ENCODE data around the gene SCN3B.
A peak's percentile ranks its signal among the peaks of the same experiment; 100 is the strongest.

SCN3B gene, protein sequence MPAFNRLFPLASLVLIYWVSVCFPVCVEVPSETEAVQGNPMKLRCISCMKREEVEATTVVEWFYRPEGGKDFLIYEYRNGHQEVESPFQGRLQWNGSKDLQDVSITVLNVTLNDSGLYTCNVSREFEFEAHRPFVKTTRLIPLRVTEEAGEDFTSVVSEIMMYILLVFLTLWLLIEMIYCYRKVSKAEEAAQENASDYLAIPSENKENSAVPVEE

DNA sequence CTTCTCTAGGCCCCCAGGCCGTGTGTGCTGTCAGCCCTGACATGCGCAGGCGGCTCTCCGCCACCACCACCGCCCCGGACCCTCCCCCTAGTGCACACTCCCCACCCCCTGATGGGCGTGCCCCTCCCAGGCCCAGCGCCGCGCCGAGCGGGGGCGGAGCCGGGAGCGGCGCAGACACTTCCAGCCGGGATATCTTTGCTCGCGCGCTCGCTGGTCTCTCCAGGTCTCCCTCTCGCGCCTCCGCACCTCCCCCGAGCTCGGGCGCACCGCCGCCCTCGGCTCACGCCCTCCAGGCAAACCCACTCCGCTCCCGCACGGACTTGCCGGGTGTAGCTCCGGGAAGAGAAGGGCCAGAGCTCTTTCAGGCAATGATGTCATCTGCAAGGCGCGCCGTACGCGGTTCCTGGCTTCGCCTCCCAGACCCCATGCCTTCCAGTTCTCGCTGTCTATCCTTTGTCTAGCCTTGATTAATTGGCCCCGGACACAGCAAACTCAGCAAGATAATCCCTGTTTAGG lies at the start of gene SCN3B:
SCN3B (minus strand) TSS at position 59 of the 516 bp plus-strand sequence. CDS start 823 bp downstream, outside the sequence.
- DNase-seq (ENCODE audit: low spot score), result no peak

DNA sequence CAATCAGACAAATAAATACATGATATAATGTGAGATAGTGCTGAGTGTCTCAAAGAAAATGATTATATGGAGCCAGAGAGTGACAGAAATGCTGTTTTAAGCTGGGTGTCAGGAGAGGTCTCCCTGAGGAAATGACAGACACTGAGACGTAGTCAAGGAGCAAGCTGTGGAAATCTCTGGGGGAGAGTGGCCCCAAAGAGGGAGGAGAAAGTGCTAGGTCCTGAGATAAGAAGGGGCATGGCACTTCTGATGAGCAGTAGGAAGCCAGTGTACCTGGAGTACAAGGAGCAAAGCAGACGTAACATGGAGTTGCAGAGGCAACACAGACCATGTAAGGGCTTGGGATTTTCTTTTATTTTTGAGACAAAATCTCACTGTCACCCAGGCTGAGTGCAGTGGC lies 48.3 kb upstream of the SCN3B start:
- DNase-seq (ENCODE audit: low spot score), result no peak

DNA sequence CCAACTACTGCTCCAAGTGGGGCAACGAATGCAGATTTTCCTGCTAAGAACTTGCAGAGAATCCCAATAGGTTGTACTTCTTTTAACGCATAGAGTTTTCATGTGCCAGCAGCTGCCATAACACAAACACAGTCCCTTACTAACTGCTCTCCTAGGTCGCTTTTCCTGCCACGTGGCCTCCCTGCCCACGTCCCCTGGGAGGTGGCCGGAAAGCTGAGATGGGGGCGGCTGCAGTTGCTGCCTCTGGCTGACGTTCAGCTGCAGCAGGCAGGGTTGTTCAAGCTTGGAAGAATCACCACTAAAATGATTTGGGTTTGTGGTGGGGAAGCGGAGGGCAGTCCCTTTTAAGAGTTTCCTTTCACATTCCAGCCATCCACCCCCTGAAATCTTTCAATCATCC lies 47.7 kb upstream of the SCN3B start:
- no peak for DNase-seq (ENCODE audit: low spot score)

DNA sequence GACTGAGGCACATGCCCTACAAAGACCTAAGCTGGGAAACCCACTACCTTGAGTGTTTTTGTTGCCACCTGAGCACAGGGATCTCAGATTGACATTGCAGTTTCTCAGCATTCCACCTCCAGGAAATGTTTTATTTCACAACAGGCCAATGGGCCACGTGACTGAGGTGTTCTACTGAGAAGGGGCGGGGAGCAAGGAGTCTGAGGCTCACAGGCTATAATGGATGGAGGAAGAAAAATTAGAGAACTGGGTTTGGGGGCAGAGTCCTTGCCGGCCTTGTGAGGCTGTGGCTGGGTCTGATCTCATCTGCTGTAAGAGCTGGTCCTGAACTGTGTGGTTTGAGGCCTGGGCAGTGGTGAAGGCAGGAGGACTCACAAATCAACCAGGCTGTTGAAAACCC lies 46.3 kb upstream of the SCN3B start:
- no peak for DNase-seq (ENCODE audit: low spot score)

- DNase-seq (ENCODE audit: low spot score), result no peak
These were observed 44.2 kb upstream of the SCN3B start for GRCh38 chr11:123698546-123699127.

GRCh38 chr11:123696183-123696582 lies 41.8 kb upstream of the SCN3B start:
- DNase-seq (ENCODE audit: low spot score), result no peak

DNA sequence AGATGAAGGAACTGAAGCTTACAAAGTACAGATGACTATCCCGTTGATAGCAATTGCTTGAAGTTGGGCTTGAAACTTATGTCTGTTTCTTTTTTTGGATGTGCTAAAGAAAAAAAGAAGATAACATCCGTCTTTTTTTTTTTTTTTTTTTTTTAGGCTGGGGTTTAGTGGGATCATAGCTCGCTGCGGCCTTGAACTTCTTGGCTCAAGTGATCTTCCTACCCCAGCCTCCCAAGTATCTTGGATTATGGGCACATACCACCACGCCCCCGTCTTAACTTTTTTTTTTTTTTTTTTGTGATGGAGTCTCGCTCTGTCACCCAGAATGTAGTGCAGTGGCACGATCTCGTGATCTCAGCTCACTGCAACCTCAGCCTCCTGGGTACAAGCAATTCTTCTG lies 40.8 kb upstream of the SCN3B start:
- DNase-seq (ENCODE audit: low spot score), result no peak

DNA sequence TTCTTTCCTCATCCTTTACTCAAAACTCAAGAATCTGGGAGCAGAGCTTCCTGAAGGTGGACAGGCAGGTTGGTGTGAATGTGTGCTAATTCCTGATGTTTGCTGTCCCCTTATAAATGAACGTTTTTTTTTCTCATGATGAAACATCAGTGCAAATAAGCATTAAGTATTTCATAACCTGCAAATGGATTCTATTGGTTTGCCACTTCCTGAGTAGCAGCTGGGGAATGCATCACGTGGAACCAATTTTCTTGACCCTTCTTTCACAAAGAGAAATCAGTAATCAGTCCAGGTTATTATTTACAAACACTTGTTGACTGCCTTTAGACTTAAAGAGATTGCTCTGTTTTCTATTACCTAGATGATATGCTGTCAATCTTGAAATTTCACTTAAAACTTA lies 40.1 kb upstream of the SCN3B start:
- DNase-seq (ENCODE audit: low spot score), result no peak

DNA sequence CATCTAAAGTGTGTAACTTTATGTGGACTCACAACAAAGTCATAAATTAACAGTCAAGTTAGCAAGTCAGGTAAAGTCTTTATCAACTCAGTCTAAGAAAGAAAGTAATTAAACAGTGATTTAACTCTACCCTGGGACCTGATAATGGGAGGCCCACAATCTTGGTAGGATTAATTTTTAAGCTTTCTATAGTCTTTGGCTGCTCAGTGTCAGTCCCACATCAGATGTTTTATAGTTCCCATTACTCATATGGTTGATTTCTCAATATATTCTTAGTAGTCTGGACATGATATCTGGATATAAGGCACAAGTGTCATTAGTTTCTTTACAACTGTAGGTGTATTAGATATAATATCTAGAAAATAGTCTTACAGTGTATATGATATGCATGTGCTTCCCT lies 38.5 kb upstream of the SCN3B start:
- no peak for DNase-seq (ENCODE audit: low spot score)

GRCh38 chr11:123690485-123690884 lies 36.1 kb upstream of the SCN3B start:
- DNase-seq (ENCODE audit: low spot score), result no peak

DNA sequence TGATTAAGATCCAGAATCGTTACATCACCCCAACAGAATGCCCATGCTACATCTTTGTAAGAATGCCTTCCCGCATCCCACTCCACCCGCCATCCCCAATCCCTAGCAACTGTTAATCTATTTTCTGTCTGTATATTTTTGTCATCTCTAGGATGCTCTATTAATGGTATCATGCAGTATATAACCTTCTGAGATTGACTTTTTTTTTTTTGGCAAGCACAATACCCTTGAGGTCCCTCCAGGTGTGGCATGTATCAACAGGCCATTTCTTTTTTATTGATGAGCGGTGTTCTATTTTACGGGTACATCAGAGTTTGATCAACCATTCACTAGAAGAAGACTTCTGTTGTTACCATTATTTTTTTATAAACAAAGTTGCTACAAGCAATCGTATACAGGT lies 30.2 kb upstream of the SCN3B start:
- DNase-seq (ENCODE audit: low spot score), result no peak

DNA sequence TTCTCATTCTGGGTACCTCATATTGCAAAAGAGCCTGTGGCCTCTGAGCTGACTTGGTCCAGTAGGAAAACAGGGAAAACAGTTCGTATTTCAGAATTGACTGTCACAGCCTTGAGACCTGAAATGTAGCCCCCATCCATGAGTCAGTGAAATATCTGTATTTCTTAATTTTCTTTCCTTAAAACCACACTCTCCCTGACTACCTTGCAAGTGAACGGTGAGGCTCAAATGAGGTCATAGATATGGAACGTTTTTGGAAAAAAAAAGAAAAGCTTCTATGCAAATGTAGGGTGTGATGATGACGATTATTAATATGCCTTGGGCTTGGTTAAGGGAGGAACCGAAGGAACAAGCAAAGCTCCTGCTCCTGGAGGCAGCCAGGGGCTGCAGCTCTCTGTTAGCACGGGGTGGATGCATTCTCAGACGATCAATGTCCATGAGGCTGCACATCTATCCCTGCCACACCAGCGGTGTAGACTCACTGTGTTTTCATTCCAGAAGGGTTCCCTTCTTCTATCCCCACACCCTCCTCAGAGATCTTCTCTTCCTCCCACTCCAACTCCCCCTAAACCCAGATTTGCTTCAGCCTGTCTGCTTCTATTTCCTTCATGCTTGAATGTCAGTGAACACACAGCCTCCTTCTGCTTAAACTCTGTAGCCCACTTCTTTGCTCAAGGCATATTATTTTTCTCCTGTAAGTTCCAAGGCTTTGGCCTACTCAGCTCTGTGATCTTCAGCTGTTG lies 29.2 kb upstream of the SCN3B start:
- no peak for DNase-seq (ENCODE audit: low spot score)

DNA sequence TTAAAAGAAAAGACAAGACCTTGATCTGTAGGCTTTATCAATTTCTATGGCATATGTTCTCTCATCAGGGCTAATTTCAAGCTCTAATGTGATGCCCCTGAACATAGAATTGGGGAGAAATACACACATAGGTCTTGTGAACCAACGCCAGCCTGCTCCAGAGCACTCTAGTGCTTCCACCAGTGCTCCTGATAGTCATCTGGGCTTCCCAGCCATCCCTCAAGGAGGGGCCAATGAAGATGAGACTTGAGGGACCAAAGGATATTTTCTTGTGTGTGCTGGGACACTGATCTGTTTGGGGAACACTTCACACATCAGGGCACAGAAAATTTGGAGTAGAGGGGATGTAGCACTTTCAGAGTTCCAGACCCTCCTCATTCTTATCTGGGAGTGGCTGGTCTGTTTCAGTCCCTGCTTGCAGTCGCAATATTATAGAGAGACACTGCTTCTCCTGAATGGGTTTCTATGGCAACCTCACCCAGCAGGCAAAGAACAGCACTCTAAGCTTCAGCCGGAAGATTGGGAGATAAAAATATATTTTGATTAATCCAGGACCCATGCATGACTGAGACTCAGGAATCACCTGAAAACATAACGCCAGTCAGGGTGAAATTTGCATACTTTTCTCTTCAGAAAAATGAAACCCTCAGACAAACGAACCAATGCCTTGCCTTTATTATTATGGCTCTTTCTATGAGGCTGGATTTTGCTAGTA lies 28.4 kb upstream of the SCN3B start:
- DNase-seq (ENCODE audit: low spot score), result no peak

GRCh38 chr11:123681030-123681429 lies 26.6 kb upstream of the SCN3B start:
- no peak for DNase-seq (ENCODE audit: low spot score)

DNA sequence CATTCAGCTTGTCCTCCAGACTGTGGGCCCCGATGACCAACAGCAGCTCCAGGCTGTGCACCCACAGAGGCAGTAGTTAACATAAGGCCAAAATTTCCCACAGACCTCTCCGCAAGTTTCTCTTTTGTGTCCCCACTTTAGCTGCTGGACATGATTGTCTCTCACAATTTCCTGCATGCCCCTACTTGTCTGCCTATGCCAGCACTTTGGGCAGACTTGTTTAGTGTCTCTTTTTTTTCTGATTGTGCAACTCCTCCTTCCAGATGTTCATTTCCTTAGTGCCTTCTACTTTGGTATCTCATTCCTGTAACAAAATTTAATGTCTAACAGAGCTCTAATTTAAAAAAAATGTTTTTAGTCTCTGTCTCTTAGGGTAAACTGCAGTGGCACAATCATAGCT lies 23.8 kb upstream of the SCN3B start:
- no peak for DNase-seq (ENCODE audit: low spot score)

GRCh38 chr11:123677510-123677909 lies 23.1 kb upstream of the SCN3B start:
- no peak for DNase-seq (ENCODE audit: low spot score)

GRCh38 chr11:123674297-123674696 lies 19.9 kb upstream of the SCN3B start:
- no peak for DNase-seq (ENCODE audit: low spot score)

DNA sequence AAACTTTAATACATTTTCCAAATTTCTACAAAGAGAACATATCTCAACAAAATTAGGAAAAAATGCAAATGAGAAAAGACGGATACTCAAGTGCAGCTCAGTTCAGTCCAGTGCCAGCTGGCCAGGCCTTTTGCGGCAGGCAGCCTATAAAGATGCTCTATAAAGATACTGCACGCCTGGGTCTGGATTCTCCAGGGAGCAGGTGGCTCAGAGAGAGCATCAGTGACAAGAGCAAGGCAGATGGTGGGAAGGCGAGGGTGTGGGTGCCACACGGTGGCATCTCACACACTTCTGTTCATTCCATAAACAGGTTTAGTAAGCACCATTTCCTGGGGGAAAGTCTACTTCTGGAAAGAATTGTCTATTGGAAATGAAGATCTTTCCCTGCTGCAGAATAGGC lies 18.1 kb upstream of the SCN3B start:
- DNase-seq (ENCODE audit: low spot score), result no peak

DNA sequence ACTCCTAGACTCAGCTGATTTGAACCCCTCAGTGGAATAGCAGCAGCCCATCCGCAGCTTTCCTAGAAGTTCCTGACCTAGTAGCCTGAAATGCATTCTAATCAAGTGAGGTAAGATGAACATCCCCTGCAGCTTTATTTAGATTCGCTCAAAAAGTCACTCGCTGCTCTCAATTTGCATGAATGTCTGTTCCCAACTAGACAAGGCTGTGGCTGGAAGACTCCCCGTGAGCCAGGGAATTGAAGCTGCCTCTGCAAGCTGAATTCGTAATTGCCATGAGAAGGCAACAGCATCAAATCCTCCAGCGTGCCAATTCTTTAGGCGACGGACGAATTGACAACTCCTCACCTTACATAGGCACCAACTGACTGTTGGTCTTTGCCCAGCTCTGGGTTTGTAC lies 17.1 kb upstream of the SCN3B start:
- no peak for DNase-seq (ENCODE audit: low spot score)

GRCh38 chr11:123670081-123670480 lies 15.7 kb upstream of the SCN3B start:
- no peak for DNase-seq (ENCODE audit: low spot score)

- no peak for DNase-seq (ENCODE audit: low spot score)
These were observed 10.9 kb upstream of the SCN3B start for GRCh38 chr11:123665306-123665705.

DNA sequence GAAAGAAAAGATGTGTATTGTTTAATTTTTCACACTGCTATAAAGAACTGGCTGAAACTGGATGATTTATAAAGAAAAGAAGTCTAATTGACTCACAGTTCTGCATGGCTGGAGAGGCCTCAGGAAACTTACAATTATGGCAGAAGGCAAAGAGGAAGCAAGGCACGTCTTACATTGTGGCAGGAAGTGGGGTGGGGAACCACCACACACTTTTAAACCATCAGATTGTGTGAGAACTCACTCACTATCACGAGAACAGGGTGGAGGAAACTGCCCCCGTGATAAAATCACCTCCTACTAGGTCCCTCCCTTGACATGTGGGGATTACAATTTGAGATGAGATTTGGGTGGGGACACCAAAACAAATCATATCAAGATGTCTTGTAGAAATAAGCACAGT lies 5.5 kb upstream of the SCN3B start:
- peak; percentile 51 for DNase-seq (ENCODE audit: low spot score)

GRCh38 chr11:123659311-123659710 lies 4.9 kb upstream of the SCN3B start:
- no peak for DNase-seq (ENCODE audit: low spot score)
